ENCODE data around the gene CCDC38. TPM values are rescaled to one million over a fixed set of nuclear protein-coding genes. Genes with fewer than 3 reads are reported as not detected.

The CCDC38 gene
- total RNA-seq, 1 donor from 2014 or later, result not detected

DNA sequence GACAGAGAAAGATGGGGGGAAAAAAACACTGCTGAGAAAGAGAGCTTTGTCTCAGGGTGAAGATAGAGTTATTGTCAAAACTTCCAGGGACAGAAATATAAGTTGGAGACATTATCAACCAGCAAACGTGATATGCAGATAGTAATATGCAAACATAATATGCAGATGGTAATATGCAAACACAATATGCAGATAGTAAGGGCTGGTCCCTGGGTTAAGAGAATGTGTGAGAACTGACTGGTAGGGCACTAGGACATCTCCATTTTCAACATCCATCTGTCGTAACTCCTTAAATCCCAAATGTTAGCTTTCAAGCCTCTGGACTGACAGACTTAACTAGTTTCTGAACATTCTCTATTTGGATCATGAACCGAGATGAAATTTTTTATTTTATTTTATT, 51.5 kb downstream of the CCDC38 start:
- TF ChIP-seq, protein P1, sequence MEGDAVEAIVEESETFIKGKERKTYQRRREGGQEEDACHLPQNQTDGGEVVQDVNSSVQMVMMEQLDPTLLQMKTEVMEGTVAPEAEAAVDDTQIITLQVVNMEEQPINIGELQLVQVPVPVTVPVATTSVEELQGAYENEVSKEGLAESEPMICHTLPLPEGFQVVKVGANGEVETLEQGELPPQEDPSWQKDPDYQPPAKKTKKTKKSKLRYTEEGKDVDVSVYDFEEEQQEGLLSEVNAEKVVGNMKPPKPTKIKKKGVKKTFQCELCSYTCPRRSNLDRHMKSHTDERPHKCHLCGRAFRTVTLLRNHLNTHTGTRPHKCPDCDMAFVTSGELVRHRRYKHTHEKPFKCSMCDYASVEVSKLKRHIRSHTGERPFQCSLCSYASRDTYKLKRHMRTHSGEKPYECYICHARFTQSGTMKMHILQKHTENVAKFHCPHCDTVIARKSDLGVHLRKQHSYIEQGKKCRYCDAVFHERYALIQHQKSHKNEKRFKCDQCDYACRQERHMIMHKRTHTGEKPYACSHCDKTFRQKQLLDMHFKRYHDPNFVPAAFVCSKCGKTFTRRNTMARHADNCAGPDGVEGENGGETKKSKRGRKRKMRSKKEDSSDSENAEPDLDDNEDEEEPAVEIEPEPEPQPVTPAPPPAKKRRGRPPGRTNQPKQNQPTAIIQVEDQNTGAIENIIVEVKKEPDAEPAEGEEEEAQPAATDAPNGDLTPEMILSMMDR (IDR thresholded peaks at IDR 0.05; ENCODE audit: partially characterized antibody, unreplicated experiment), result no peak
- H3K36me3 Mint-ChIP-seq (ENCODE audit: unreplicated experiment), result no peaks in the 10 kb centered on the region
- H3K27me3 Mint-ChIP-seq (ENCODE audit: unreplicated experiment), result no peaks in the 10 kb centered on the region
- no peak for DNase-seq
- no peaks in the 10 kb centered on the region for H3K4me1 Mint-ChIP-seq (ENCODE audit: low read depth, unreplicated experiment)
- H3K27ac Mint-ChIP-seq (ENCODE audit: unreplicated experiment), result no peak overlapping the region
- H3K4me3 Mint-ChIP-seq (ENCODE audit: unreplicated experiment), result no peak overlapping the region
- no peaks in the 10 kb centered on the region for H3K9me3 Mint-ChIP-seq (ENCODE audit: unreplicated experiment)

DNA sequence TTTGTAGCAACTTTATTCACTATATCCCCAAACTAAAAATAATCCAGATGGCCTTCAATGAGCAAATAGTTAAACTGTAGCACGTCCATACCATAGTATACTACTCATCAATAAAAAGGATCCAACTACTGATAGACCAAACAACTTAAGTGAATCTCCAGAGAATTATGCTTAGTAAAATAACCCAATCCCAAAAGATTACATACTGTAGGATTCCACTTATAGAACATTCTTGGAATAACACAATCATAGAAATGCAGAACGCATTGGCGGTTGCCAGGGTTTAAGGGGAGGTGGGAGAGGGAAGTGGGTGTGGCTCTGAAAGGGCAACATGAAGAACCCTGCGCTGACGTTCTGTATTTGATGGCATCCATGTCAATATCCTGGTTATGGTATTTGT, 55.1 kb downstream of the CCDC38 start:
- Mint-ChIP-seq H3K36me3 (ENCODE audit: unreplicated experiment) (no peaks in the 10 kb centered on the region), H3K27ac (ENCODE audit: unreplicated experiment) (no peak overlapping the region), H3K4me1 (ENCODE audit: low read depth, unreplicated experiment) (no peaks in the 10 kb centered on the region), H3K4me3 (ENCODE audit: unreplicated experiment) (no peak overlapping the region), H3K9me3 (ENCODE audit: unreplicated experiment) (no peaks in the 10 kb centered on the region), H3K27me3 (ENCODE audit: unreplicated experiment) (no peaks in the 10 kb centered on the region)
- TF ChIP-seq, protein P1 (IDR thresholded peaks at IDR 0.05; ENCODE audit: partially characterized antibody, unreplicated experiment), result no peak
- DNase-seq, result no peak

DNA sequence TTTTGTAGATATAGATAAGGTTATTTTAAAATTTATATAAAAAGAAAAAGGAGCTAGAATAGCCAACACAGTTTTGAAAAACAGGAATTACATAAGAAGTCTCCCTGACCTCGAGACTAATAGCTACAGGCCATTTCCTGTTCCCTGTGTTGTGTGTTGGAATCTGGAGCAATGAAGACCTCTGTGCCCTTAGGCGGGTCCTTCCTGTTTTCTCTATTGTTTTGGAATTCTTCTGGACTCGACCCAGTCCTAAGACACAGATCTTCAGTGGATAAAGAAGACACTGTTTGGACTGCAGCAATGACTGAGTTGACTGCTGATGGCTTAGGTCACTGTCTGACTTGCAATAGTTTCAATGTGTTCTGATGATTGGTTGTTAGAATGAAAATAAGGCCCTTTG, 57.4 kb downstream of the CCDC38 start:
- Mint-ChIP-seq H3K27ac (ENCODE audit: unreplicated experiment) (no peak overlapping the region), H3K4me1 (ENCODE audit: low read depth, unreplicated experiment) (no peaks in the 10 kb centered on the region), H3K36me3 (ENCODE audit: unreplicated experiment) (no peaks in the 10 kb centered on the region), H3K9me3 (ENCODE audit: unreplicated experiment) (no peaks in the 10 kb centered on the region), H3K4me3 (ENCODE audit: unreplicated experiment) (no peak overlapping the region), H3K27me3 (ENCODE audit: unreplicated experiment) (no peaks in the 10 kb centered on the region)
- no peak for DNase-seq
- TF ChIP-seq, protein P1 (IDR thresholded peaks at IDR 0.05; ENCODE audit: partially characterized antibody, unreplicated experiment), result no peak

DNA sequence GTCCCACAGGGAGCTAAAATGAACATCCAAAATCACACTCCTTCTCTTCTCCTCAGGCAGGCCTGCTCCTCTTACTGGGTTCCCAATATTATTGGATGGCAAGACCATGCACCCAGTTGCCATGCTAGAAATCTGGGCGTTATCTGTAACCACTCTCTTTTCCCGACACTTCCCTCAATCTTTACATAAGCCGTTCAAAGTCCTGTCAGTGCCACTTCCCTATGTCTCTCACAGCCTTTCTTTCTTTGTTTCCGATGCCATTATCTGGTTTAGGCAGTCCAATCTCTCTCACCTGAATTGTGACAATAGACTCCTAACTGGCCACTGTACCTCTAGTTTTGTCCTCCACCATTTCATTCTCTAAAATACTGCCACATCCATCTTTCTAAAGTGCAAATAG, 59.5 kb downstream of the CCDC38 start:
- DNase-seq, result no peak
- H3K36me3 Mint-ChIP-seq (ENCODE audit: unreplicated experiment), result no peaks in the 10 kb centered on the region
- no peaks in the 10 kb centered on the region for H3K27me3 Mint-ChIP-seq (ENCODE audit: unreplicated experiment)
- no peak overlapping the region for H3K27ac Mint-ChIP-seq (ENCODE audit: unreplicated experiment)
- TF ChIP-seq, protein P1 (IDR thresholded peaks at IDR 0.05; ENCODE audit: partially characterized antibody, unreplicated experiment), result no peak
- no peaks in the 10 kb centered on the region for H3K9me3 Mint-ChIP-seq (ENCODE audit: unreplicated experiment)
- no peaks in the 10 kb centered on the region for H3K4me1 Mint-ChIP-seq (ENCODE audit: low read depth, unreplicated experiment)
- H3K4me3 Mint-ChIP-seq (ENCODE audit: unreplicated experiment), result no peak overlapping the region

DNA sequence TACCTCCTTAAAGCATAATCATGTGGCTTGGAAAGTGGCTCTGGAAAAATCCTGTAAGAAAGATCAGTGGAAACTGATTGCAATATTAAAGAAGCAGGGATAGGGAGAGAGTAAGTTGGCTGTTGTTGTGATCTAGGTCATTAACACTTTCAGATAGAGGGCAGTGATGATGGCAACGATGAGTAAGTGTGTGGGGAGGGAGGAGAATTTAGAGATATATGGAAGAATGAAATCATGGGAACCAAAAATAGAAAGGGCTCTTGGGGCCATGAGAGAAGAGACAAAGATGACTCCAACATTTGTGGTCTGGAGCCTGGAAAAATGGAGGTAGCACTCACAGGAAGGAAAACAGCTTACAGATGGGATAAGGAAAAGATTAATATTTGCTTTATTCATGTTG, 60.3 kb downstream of the CCDC38 start:
- DNase-seq, result no peak
- Mint-ChIP-seq H3K4me3 (ENCODE audit: unreplicated experiment) (no peak overlapping the region), H3K27me3 (ENCODE audit: unreplicated experiment) (no peaks in the 10 kb centered on the region), H3K36me3 (ENCODE audit: unreplicated experiment) (no peaks in the 10 kb centered on the region), H3K4me1 (ENCODE audit: low read depth, unreplicated experiment) (no peaks in the 10 kb centered on the region), H3K9me3 (ENCODE audit: unreplicated experiment) (no peaks in the 10 kb centered on the region), H3K27ac (ENCODE audit: unreplicated experiment) (no peak overlapping the region)
- TF ChIP-seq, protein P1 (IDR thresholded peaks at IDR 0.05; ENCODE audit: partially characterized antibody, unreplicated experiment), result no peak

All from glutamatergic neuron (in vitro differentiated cells).